K562 (cell line): ENCODE data around the gene ACADVL. TPM values are rescaled to one million over a fixed set of nuclear protein-coding genes. Genes with fewer than 3 reads are reported as not detected.

Source experiments
- ATAC-seq: fragments of 200-7000 bp; cut with Tn5 transposase; 3 replicates; pipeline ENCODE4 v1.9.1; 2020; ENCODE audit warnings: moderate library complexity
- BruUV-seq: library from RNA; stranded (reverse); fragments of 400-500 nt; replicated peaks from 2 replicates; lab custom pipeline; 2021; lab: Mats Ljungman, UMichigan
- CTCF ChIA-PET: fragments of 300-600 bp; formaldehyde crosslinking; extraction: SDS; loops from one replicate; lab custom pipeline; 2021; ENCODE audit warnings: low intra/inter-chr PET ratio; lab: Yijun Ruan, JAX
- POLR2A ChIA-PET: fragments of 300-600, 350-650 bp; sonication (Branson Sonifier 250); formaldehyde crosslinking; extraction: SDS; loops from one replicate; lab custom pipeline; 2021; ENCODE audit warnings: antibody characterized with exemption, inconsistent platforms; lab: Yijun Ruan, JAX
- DNase-seq, 4 experiments: peaks; one replicate each; pipeline versions ENCODE4 v3.0.0 to v3.0.0-alpha.2; 2011 to 2018; ENCODE audit warnings: low spot score in 3 of 4, mixed read lengths in 3 of 4; ENCODE audit errors: extremely low read depth in 1 of 4
- FAIRE-seq: peaks from 2 replicates; lab custom pipeline; 2011; peaks lifted over from hg19 to GRCh38; lab: Jason Lieb, UNC
- H2AFZ ChIP-seq: 2 replicates; pipeline ENCODE4 v1.6.0; 2011; ENCODE audit warnings: low read depth, low read length, control low read depth, inconsistent platforms
- H3K27ac ChIP-seq: fragments of 200-600 bp; 3 replicates; pipeline ENCODE4 v1.8.0; 2011; ENCODE audit warnings: low read depth, mild to moderate bottlenecking, control low read depth, inconsistent platforms, low read length, moderate library complexity, mixed read lengths; ENCODE audit errors: extremely low read depth
- H3K27me3 ChIP-seq, 2 experiments: fragments of 300-600 bp in 1 of 2; 2 replicates in 1 of 2; 3 replicates in 1 of 2; pipeline versions ENCODE4 v1.6.0 to v1.8.0; 2011; ENCODE audit warnings: inconsistent platforms in 2 of 2, low read length in 2 of 2, mild to moderate bottlenecking in 1 of 2, mixed read lengths in 1 of 2, moderate library complexity in 1 of 2; ENCODE audit not compliant: control insufficient read depth in 2 of 2, insufficient read depth in 2 of 2
- H3K36me3 ChIP-seq: fragments of 300-600 bp; 3 replicates; pipeline ENCODE4 v1.8.0; 2011; ENCODE audit warnings: mild to moderate bottlenecking, low read length, inconsistent platforms; ENCODE audit not compliant: control insufficient read depth, insufficient read depth
- H3K4me1 ChIP-seq, 2 experiments: fragments of 200-600 bp in 1 of 2; replicated peaks in 1 of 2; 2 replicates in 1 of 2; 3 replicates in 1 of 2; pipeline versions ENCODE4 v1.5.1 to v1.8.0; 2011; ENCODE audit warnings: inconsistent platforms in 2 of 2, low read length in 2 of 2, mild to moderate bottlenecking in 1 of 2, mixed read lengths in 1 of 2, moderate library complexity in 1 of 2; ENCODE audit not compliant: control insufficient read depth in 2 of 2, insufficient read depth in 2 of 2
- H3K4me2 ChIP-seq: 2 replicates; pipeline ENCODE4 v1.6.1; 2011; ENCODE audit warnings: low read length, control low read depth, inconsistent platforms, mixed read lengths; ENCODE audit not compliant: insufficient read depth
- H3K4me3 ChIP-seq: fragments of 200-600 bp; sonication (generic), shearing (Covaris generic); 2 replicates; pipeline ENCODE4 v1.5.1; 2016; ENCODE audit warnings: control low read depth, inconsistent platforms
- H3K79me2 ChIP-seq: fragments of 200-600 bp; 3 replicates; pipeline ENCODE4 v1.8.0; 2011; ENCODE audit warnings: low read length, inconsistent platforms; ENCODE audit not compliant: control insufficient read depth, insufficient read depth
- H3K9ac ChIP-seq, 2 experiments: 2 replicates each; pipeline versions ENCODE4 v1.6.0 to v1.6.1; 2011; ENCODE audit warnings: low read depth in 2 of 2, low read length in 2 of 2, control low read depth in 1 of 2, inconsistent platforms in 1 of 2, mild to moderate bottlenecking in 1 of 2, mixed read lengths in 1 of 2; ENCODE audit not compliant: insufficient read depth in 1 of 2
- H3K9me1 ChIP-seq: one replicate; pipeline ENCODE4 v1.6.0; 2011; ENCODE audit warnings: inconsistent platforms, mild to moderate bottlenecking, low read length, moderate library complexity; ENCODE audit not compliant: control insufficient read depth, insufficient read depth
- H3K9me3 ChIP-seq: replicated peaks from 2 replicates; pipeline ENCODE4 v1.5.1; 2011; ENCODE audit warnings: low read depth, low read length, inconsistent platforms; ENCODE audit not compliant: control insufficient read depth, insufficient read depth
- H4K20me1 ChIP-seq: replicated peaks from 2 replicates; pipeline ENCODE4 v1.6.1; 2011; ENCODE audit warnings: low read length, inconsistent platforms, mixed read lengths; ENCODE audit not compliant: control insufficient read depth, insufficient read depth
- BRD4 ChIP-seq: fragments of 200-600 bp; sonication (generic); IDR thresholded peaks from 2 replicates; pipeline ENCODE4 v1.6.1; 2017; ENCODE audit warnings: inconsistent platforms
- ETS2 ChIP-seq: IDR thresholded peaks from 2 replicates; pipeline ENCODE4 v1.6.1; 2016; ENCODE audit warnings: borderline replicate concordance, missing genetic modification characterization, mild to moderate bottlenecking, moderate library complexity, missing compliant biosample characterization; ENCODE audit not compliant: poor library complexity, severe bottlenecking
- HNRNPK ChIP-seq: fragments of 200-400 bp; formaldehyde crosslinking; IDR thresholded peaks from one replicate; pipeline ENCODE4 v1.6.1; 2018; ENCODE audit warnings: mild to moderate bottlenecking, low read depth, low read length; ENCODE audit not compliant: poor library complexity, severe bottlenecking
- ILF3 ChIP-seq: fragments of 450-650 bp; IDR thresholded peaks from 2 replicates; pipeline ENCODE4 v1.6.1; 2018; ENCODE audit warnings: antibody characterized with exemption, mild to moderate bottlenecking, moderate library complexity, borderline replicate concordance
- KLF16 ChIP-seq: IDR thresholded peaks from 2 replicates; pipeline ENCODE4 v1.6.1; 2016; ENCODE audit warnings: antibody characterized with exemption
- RBBP5 ChIP-seq: fragments of 200-600 bp; sonication (generic); IDR thresholded peaks from 2 replicates; pipeline ENCODE4 v1.6.1; 2012; ENCODE audit warnings: borderline replicate concordance, mild to moderate bottlenecking, low read length, control low read depth, inconsistent platforms; ENCODE audit not compliant: insufficient read depth, poor library complexity, severe bottlenecking
- ZFP1 ChIP-seq: fragments of 450-650 bp; formaldehyde crosslinking; IDR thresholded peaks from 2 replicates; pipeline ENCODE4 v1.4.0; 2020; ENCODE audit warnings: mild to moderate bottlenecking, mixed read lengths
- ZNF224 ChIP-seq: sonication (generic); formaldehyde crosslinking; IDR thresholded peaks from 2 replicates; pipeline ENCODE4 v1.8.0; 2022; ENCODE audit warnings: mild to moderate bottlenecking, missing genetic modification reagents
- ZNF696 ChIP-seq: fragments of 250-450 bp; sonication (Bioruptor Pico); conservative IDR thresholded peaks from 2 replicates; pipeline ENCODE4 v1.4.0; 2020; ENCODE audit warnings: mild to moderate bottlenecking, moderate library complexity
- whole genome bisulfite sequencing: fragments of 100-300 bp; shearing (Covaris generic); methylation state at CpG from one replicate; pipeline ENCODE4 v1.1.6; 2016; ENCODE audit warnings: low coverage, mixed read lengths; ENCODE audit not compliant: insufficient coverage; ENCODE audit errors: missing lambda C conversion rate; 5-methylcytosine and 5-hydroxymethylcytosine counted together
- in situ Hi-C: fragments of 300-500 bp; cut with MboI; formaldehyde crosslinking; loops from 4 replicates; pipeline ENCODE4 v1.15.0; 2018; ENCODE audit warnings: inconsistent platforms, mixed read lengths
- intact Hi-C: fragments of 100-400 bp; cut with micrococcal nuclease; formaldehyde crosslinking; loops from 2 replicates; pipeline ENCODE4 v1.14.2; 2022
- polyA plus RNA-seq, 8 experiments: library from polyadenylated mRNA; depleted of rRNA in 4 of 8; stranded (reverse) in 5 of 8; unstranded in 3 of 8; fragments of >200 nt; fragmentation: Nextera tagmentation in 2 of 8; fragmentation: Illumina TruSeq in 1 of 8; extraction: Ambion mirVana in 2 of 8; extraction: Trizol in 1 of 8; gene quantifications; 2 replicates each; pipeline versions ENCODE4 v1.2.1 to v1.2.3, GENCODE V29; 2011 to 2014; ENCODE audit warnings: inconsistent platforms in 1 of 8, missing spikeins in 1 of 8
- total RNA-seq, 7 experiments: library from RNA; depleted of rRNA in 6 of 7; stranded (reverse); fragments of >200 nt in 6 of 7; fragmentation: Illumina TruSeq in 2 of 7; extraction: Trizol in 2 of 7; gene quantifications; 2 replicates each; pipeline versions ENCODE4 v1.2.1 to v1.2.3, GENCODE V29; 2011 to 2021; ENCODE audit warnings: low replicate concordance in 1 of 7
- TF ChIP-seq, protein P1 (sequence below): fragments of 450-650 bp; IDR thresholded peaks from 2 replicates; pipeline ENCODE4 v1.6.1; 2016; ENCODE audit warnings: borderline replicate concordance
- TF ChIP-seq, protein P2 (sequence below): fragments of 450-650 bp; IDR thresholded peaks from 2 replicates; pipeline ENCODE4 v1.6.1; 2018; ENCODE audit not compliant: partially characterized antibody

ACADVL gene
- total and polyA plus RNA-seq, 9 of the 15 experiments (the other 6 are each of a cell fraction or from before 2014, with no cell fraction given): 25.5 to 449 (median 214) TPM

DNA sequence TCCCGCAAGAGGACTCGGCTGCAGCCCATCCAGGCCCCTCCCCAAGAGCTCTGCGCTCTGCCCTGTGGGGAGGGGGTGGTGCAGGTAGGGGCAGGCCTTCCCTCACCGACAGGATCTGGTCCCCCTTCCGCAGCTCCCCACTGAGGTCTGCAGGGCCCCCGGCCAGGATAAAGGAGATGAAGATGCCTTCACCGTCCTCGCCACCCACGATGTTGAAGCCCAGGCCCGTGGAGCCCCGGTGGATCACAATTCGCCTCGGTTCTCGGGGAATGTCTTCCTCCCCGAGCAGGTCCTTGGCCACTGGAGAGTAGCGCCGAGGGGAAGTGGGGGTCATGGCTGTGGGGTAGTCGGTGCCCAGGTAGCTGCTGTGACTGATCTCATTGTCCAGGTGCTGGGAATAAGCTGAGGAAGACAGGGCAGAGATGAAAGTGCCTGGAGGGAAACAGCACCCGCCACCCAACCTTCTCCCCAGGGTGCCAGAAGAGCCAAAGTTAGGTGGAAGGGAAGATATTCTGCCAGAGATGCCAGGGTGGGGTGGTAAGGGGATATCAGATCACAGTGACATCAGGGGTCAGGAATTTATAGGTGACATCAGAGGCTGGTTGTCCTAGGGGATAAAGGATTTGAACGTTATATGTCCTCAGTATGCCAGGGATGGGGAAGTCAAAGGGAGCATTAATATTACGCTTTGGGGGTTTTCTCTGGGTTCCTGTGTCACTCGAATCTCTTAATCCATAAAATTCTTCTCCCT, 22.9 kb upstream of the ACADVL start (continued):
- TF ChIP-seq HNRNPK (no peak), ZFP1 (CRISPR knock-in tag) (no peak), KLF16 (no peak), ZNF696 (CRISPR knock-in tag) (no peak), RBBP5 (no peak)
- TF ChIP-seq, protein P1, sequence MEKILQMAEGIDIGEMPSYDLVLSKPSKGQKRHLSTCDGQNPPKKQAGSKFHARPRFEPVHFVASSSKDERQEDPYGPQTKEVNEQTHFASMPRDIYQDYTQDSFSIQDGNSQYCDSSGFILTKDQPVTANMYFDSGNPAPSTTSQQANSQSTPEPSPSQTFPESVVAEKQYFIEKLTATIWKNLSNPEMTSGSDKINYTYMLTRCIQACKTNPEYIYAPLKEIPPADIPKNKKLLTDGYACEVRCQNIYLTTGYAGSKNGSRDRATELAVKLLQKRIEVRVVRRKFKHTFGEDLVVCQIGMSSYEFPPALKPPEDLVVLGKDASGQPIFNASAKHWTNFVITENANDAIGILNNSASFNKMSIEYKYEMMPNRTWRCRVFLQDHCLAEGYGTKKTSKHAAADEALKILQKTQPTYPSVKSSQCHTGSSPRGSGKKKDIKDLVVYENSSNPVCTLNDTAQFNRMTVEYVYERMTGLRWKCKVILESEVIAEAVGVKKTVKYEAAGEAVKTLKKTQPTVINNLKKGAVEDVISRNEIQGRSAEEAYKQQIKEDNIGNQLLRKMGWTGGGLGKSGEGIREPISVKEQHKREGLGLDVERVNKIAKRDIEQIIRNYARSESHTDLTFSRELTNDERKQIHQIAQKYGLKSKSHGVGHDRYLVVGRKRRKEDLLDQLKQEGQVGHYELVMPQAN: no peak

DNA sequence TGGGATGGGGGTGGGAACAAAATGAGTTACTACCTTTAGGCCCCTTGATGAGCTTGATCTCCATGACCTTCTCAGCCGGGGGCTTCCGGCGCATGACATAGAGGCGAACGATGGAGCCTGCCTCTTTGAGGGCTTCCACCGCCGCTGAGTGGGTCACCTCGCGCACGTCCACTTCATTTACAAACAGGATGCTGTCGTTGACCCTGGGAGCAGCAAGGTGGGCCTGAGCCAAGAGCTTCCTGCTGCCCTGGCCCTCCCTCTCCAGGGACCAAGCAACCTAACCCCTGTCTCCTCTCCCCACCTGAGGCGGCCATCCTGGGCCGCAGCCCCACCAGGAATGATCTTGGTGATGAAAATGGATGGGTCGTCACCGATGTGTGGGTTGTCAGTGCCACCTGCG, 16.3 kb upstream of the ACADVL start:
- 96% methylated on average over 8 of the region's 16 CpGs for WGBS
- Histone ChIP-seq H3K9me3 (no peaks in the 10 kb centered on the region), H4K20me1 (0 out of 2 replicates have a peak, but pooled peaks cover 3% of the 10 kb centered on the region), H3K4me3 (no peak overlapping the region), H3K27me3 (no peaks in the 10 kb centered on the region), H3K27ac (no peak overlapping the region), H3K79me2 (no peaks in the 10 kb centered on the region), H3K9ac (no peak overlapping the region), H2AFZ (no peak overlapping the region), H3K4me1 (peaks cover 7 to 32% of the 10 kb centered on the region in 2 experiments; a peak in 4 of 5 replicates), H3K36me3 (peaks cover 21% of the 10 kb centered on the region; the same call in 2 of the 3 replicates), H3K9me1 (no peaks in the 10 kb centered on the region), H3K4me2 (no peak overlapping the region)
- no peak for FAIRE-seq
- ChIA-PET POLR2A (no interaction called here), CTCF (no interaction called here)
- ATAC-seq: no peak
- TF ChIP-seq, protein P2, sequence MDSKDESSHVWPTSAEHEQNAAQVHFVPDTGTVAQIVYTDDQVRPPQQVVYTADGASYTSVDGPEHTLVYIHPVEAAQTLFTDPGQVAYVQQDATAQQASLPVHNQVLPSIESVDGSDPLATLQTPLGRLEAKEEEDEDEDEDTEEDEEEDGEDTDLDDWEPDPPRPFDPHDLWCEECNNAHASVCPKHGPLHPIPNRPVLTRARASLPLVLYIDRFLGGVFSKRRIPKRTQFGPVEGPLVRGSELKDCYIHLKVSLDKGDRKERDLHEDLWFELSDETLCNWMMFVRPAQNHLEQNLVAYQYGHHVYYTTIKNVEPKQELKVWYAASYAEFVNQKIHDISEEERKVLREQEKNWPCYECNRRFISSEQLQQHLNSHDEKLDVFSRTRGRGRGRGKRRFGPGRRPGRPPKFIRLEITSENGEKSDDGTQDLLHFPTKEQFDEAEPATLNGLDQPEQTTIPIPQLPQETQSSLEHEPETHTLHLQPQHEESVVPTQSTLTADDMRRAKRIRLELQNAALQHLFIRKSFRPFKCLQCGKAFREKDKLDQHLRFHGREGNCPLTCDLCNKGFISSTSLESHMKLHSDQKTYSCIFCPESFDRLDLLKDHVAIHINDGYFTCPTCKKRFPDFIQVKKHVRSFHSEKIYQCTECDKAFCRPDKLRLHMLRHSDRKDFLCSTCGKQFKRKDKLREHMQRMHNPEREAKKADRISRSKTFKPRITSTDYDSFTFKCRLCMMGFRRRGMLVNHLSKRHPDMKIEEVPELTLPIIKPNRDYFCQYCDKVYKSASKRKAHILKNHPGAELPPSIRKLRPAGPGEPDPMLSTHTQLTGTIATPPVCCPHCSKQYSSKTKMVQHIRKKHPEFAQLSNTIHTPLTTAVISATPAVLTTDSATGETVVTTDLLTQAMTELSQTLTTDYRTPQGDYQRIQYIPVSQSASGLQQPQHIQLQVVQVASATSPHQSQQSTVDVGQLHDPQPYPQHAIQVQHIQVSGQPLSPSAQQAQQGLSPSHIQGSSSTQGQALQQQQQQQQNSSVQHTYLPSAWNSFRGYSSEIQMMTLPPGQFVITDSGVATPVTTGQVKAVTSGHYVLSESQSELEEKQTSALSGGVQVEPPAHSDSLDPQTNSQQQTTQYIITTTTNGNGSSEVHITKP: no peak
- TF ChIP-seq ILF3: no peak
- TF ChIP-seq ZNF224 (CRISPR knock-in tag): no peak
- no peak for TF ChIP-seq BRD4
- no peak for TF ChIP-seq ETS2
- DNase-seq: no peak
- BruUV-seq: no TSS peak
- in situ Hi-C loops (no loop called here), intact Hi-C loops (no loop called here)
